Dedifferentiated amniotic fluid mesenchymal stem cell (primary cell): ENCODE data around the gene UVSSA.

Experiments used
- DNase-seq: peaks from one replicate; pipeline ENCODE4 v3.0.0-alpha.2; 2016; ENCODE audit errors: extremely low spot score

The UVSSA gene

GRCh38 chr4:1396806-1397455, 49.9 kb downstream of the UVSSA start:
- no peak for DNase-seq

- DNase-seq = no peak
These were observed 51.9 kb downstream of the UVSSA start for GRCh38 chr4:1398681-1399507.

- DNase-seq = no peak
These were observed 52.6 kb downstream of the UVSSA start for GRCh38 chr4:1399508-1400190.

GRCh38 chr4:1400191-1400805, 53.3 kb downstream of the UVSSA start:
- no peak for DNase-seq

- DNase-seq = no peak
These were observed 53.9 kb downstream of the UVSSA start for GRCh38 chr4:1400831-1401408.

- no peak for DNase-seq
These were observed 54.5 kb downstream of the UVSSA start for GRCh38 chr4:1401409-1402020.

GRCh38 chr4:1402021-1402515, 55.1 kb downstream of the UVSSA start:
- no peak for DNase-seq

- no peak for DNase-seq
These were observed 55.6 kb downstream of the UVSSA start for GRCh38 chr4:1402516-1403091.

- DNase-seq = no peak
These were observed 56.2 kb downstream of the UVSSA start for GRCh38 chr4:1403177-1403583.

- no peak for DNase-seq
These were observed 56.9 kb downstream of the UVSSA start for GRCh38 chr4:1403591-1404572.

- no peak for DNase-seq
These were observed 57.7 kb downstream of the UVSSA start for GRCh38 chr4:1404573-1405253.

GRCh38 chr4:1405254-1405635, 58.2 kb downstream of the UVSSA start:
- DNase-seq = no peak

- DNase-seq = no peak
These were observed 58.8 kb downstream of the UVSSA start for GRCh38 chr4:1405636-1406393.

- DNase-seq = no peak
These were observed 59.5 kb downstream of the UVSSA start, which contains the start of gene NKX1-1 for GRCh38 chr4:1406394-1406980. NKX1-1 (minus strand) TSS chr4:1406442; CDS start chr4:1406442, 0 bp downstream.

- no peak for DNase-seq
These were observed 60.1 kb downstream of the UVSSA start for GRCh38 chr4:1406981-1407656.

- no peak for DNase-seq
These were observed 60.8 kb downstream of the UVSSA start for GRCh38 chr4:1407657-1408333.

GRCh38 chr4:1408418-1408817, 61.4 kb downstream of the UVSSA start:
- DNase-seq = no peak
